ENCODE measurements around the gene DTYMK.

- TF ChIP-seq CTCF (IDR thresholded peaks at IDR 0.05; ENCODE audit: low read length) (no peak), EZH2 (IDR thresholded peaks at IDR 0.05; ENCODE audit: borderline replicate concordance, low read length) (no peak)
These were observed 58.9 kb downstream of the DTYMK start for GRCh38 chr2:241627675-241628074.
